WERI-Rb-1 (cell line): Measurements from ENCODE around the gene HOXB3.

Experiments used
- DNase-seq: peaks from one replicate; pipeline ENCODE4 v3.0.0-alpha.2; 2020
- H3K27ac ChIP-seq: fragments of 250-450 bp; sonication (Bioruptor Pico); 2 replicates; pipeline ENCODE4 v1.5.1; 2020; ENCODE audit warnings: mild to moderate bottlenecking, moderate library complexity
- H3K27me3 ChIP-seq: fragments of 250-450 bp; sonication (Bioruptor Pico); 2 replicates; pipeline ENCODE4 v1.5.1; 2021; ENCODE audit warnings: mild to moderate bottlenecking, low read depth, moderate library complexity; ENCODE audit not compliant: insufficient read depth, severe bottlenecking
- H3K36me3 ChIP-seq: fragments of 250-450 bp; sonication (Bioruptor Pico); 2 replicates; pipeline ENCODE4 v1.5.1; 2020; ENCODE audit warnings: mild to moderate bottlenecking, moderate library complexity
- H3K4me3 ChIP-seq: 2 replicates; pipeline ENCODE4 v1.5.1; 2011; ENCODE audit warnings: low read depth, mild to moderate bottlenecking, control low read depth, low read length
- H3K9me3 ChIP-seq: fragments of 250-450 bp; sonication (Bioruptor Pico); 2 replicates; pipeline ENCODE4 v1.5.1; 2021; ENCODE audit warnings: mild to moderate bottlenecking, moderate library complexity; ENCODE audit not compliant: severe bottlenecking
- CTCF ChIP-seq: IDR thresholded peaks from 2 replicates; pipeline ENCODE4 v1.5.1; 2011; ENCODE audit warnings: low read depth, mild to moderate bottlenecking, control low read depth, inconsistent platforms, low read length

HOXB3 gene

GRCh38 chr17:48600244-48601098, 10.4 kb upstream of the HOXB3 start:
- Histone ChIP-seq H3K4me3 (no peak overlapping the region), H3K27me3 (peaks cover 100% of the 10 kb centered on the region), H3K36me3 (no peaks in the 10 kb centered on the region), H3K27ac (no peak overlapping the region), H3K9me3 (peaks cover 5% of the 10 kb centered on the region)
- no peak for TF ChIP-seq CTCF
- DNase-seq, result no peak

GRCh38 chr17:48599354-48599753, 9.3 kb upstream of the HOXB3 start:
- DNase-seq, result no peak
- Histone ChIP-seq H3K36me3 (no peaks in the 10 kb centered on the region), H3K27me3 (peaks cover 100% of the 10 kb centered on the region), H3K4me3 (no peak overlapping the region), H3K9me3 (peaks cover 5% of the 10 kb centered on the region), H3K27ac (no peak overlapping the region)
- TF ChIP-seq CTCF, result no peak

- no peak for DNase-seq
- H3K36me3 ChIP-seq, result no peaks in the 10 kb centered on the region
- H3K27ac ChIP-seq, result no peak overlapping the region
- H3K4me3 ChIP-seq, result no peak overlapping the region
- TF ChIP-seq CTCF, result no peak
- peaks cover 5% of the 10 kb centered on the region for H3K9me3 ChIP-seq
- peaks cover 98% of the 10 kb centered on the region for H3K27me3 ChIP-seq
Measured at GRCh38 chr17:48598736-48599135, 8.7 kb upstream of the HOXB3 start.

GRCh38 chr17:48597778-48598631, 8.0 kb upstream of the HOXB3 start:
- Histone ChIP-seq H3K27ac (no peak overlapping the region), H3K4me3 (peak overlapping the region; percentile 40), H3K27me3 (peaks cover 96% of the 10 kb centered on the region), H3K9me3 (peaks cover 3% of the 10 kb centered on the region), H3K36me3 (no peaks in the 10 kb centered on the region)
- TF ChIP-seq CTCF, result no peak
- DNase-seq, result no peak

GRCh38 chr17:48597528-48597777, 7.4 kb upstream of the HOXB3 start:
- H3K4me3 ChIP-seq, result peak overlapping the region; percentile 40
- no peak for DNase-seq

More at GRCh38 chr17:48597528-48597777, 7.4 kb upstream of the HOXB3 start:
- H3K36me3 ChIP-seq, result no peaks in the 10 kb centered on the region
- no peak for TF ChIP-seq CTCF
- no peaks in the 10 kb centered on the region for H3K9me3 ChIP-seq
- H3K27ac ChIP-seq, result no peak overlapping the region
- peaks cover 96% of the 10 kb centered on the region for H3K27me3 ChIP-seq
